IMR-90 (cell line): ENCODE data around the gene ANKFN1. TPM values are rescaled to one million over a fixed set of nuclear protein-coding genes. Genes with fewer than 3 reads are reported as not detected.

Experiments
- ATAC-seq: fragments of 200-7000 bp; cut with Tn5 transposase; 2 replicates; pipeline ENCODE4 v1.9.1; 2020; ENCODE audit warnings: low read depth, mild to moderate bottlenecking, moderate library complexity
- BruUV-seq: library from RNA; stranded (reverse); fragments of 400-500 nt; replicated peaks from 2 replicates; lab custom pipeline; 2021; lab: Mats Ljungman, UMichigan
- CTCF ChIA-PET: fragments of 300-600 bp; formaldehyde crosslinking; extraction: SDS; loops from one replicate; lab custom pipeline; 2021; ENCODE audit warnings: antibody characterized with exemption; lab: Yijun Ruan, JAX
- POLR2A ChIA-PET: fragments of 300-600 bp; sonication (Branson Sonifier 250); formaldehyde crosslinking; loops from one replicate; lab custom pipeline; 2022; ENCODE audit warnings: antibody characterized with exemption; ENCODE audit not compliant: unreplicated experiment; lab: Charles Lee
- DNase-seq: peaks from one replicate; pipeline ENCODE4 v3.0.0; 2013
- H2AFZ ChIP-seq: replicated peaks from 2 replicates; pipeline ENCODE3; 2013; ENCODE audit warnings: low read length, mild to moderate bottlenecking; ENCODE audit not compliant: poor library complexity
- H2AK5ac ChIP-seq: 2 replicates; pipeline ENCODE4 v1.6.1; 2013; ENCODE audit warnings: low read depth, low read length, inconsistent platforms
- H2AK9ac ChIP-seq: replicated peaks from 2 replicates; pipeline ENCODE3; 2013; ENCODE audit warnings: mild to moderate bottlenecking, low read depth, low read length, moderate library complexity; ENCODE audit not compliant: poor library complexity
- H2BK120ac ChIP-seq: 2 replicates; pipeline ENCODE4 v1.6.1; 2013; ENCODE audit warnings: low read depth, low read length, inconsistent platforms
- H2BK15ac ChIP-seq: 3 replicates; pipeline ENCODE4 v1.6.1; 2013; ENCODE audit warnings: low read depth, low read length, inconsistent platforms
- H2BK20ac ChIP-seq: 2 replicates; pipeline ENCODE4 v1.6.1; 2013; ENCODE audit warnings: low read depth, mild to moderate bottlenecking, inconsistent platforms, low read length, moderate library complexity
- H2BK5ac ChIP-seq: 2 replicates; pipeline ENCODE4 v1.6.1; 2013; ENCODE audit warnings: mild to moderate bottlenecking, low read depth, low read length, inconsistent platforms; ENCODE audit not compliant: poor library complexity, severe bottlenecking
- H3K14ac ChIP-seq: replicated peaks from 2 replicates; pipeline ENCODE4 v1.6.1; 2013; ENCODE audit warnings: low read depth, low read length, inconsistent platforms
- H3K18ac ChIP-seq: 2 replicates; pipeline ENCODE4 v1.6.1; 2013; ENCODE audit warnings: low read depth, low read length, control low read depth
- H3K23ac ChIP-seq: 2 replicates; pipeline ENCODE4 v1.6.1; 2013; ENCODE audit warnings: low read depth, low read length, inconsistent platforms
- H3K27ac ChIP-seq: 2 replicates; pipeline ENCODE4 v1.5.1; 2013; ENCODE audit warnings: mild to moderate bottlenecking, control low read depth, low read length; ENCODE audit not compliant: insufficient read depth
- H3K27me3 ChIP-seq: 2 replicates; pipeline ENCODE4 v1.6.1; 2013; ENCODE audit warnings: low read length; ENCODE audit not compliant: control insufficient read depth, insufficient read depth
- H3K36me3 ChIP-seq: 2 replicates; pipeline ENCODE4 v1.6.1; 2013; ENCODE audit warnings: low read length, mixed read lengths; ENCODE audit not compliant: control insufficient read depth, insufficient read depth
- H3K4ac ChIP-seq: 2 replicates; pipeline ENCODE4 v1.6.1; 2013; ENCODE audit warnings: low read depth, low read length, inconsistent platforms
- H3K4me1 ChIP-seq: 2 replicates; pipeline ENCODE4 v1.6.1; 2013; ENCODE audit warnings: low read length, mixed read lengths; ENCODE audit not compliant: control insufficient read depth, insufficient read depth
- H3K4me2 ChIP-seq: 2 replicates; pipeline ENCODE4 v1.6.1; 2013; ENCODE audit warnings: low read depth, mild to moderate bottlenecking, control low read depth, low read length, moderate library complexity
- H3K4me3 ChIP-seq: 2 replicates; pipeline ENCODE4 v1.5.1; 2013; ENCODE audit warnings: low read depth, mild to moderate bottlenecking, control low read depth, low read length, moderate library complexity; ENCODE audit not compliant: insufficient read depth
- H3K56ac ChIP-seq: 2 replicates; pipeline ENCODE4 v1.6.1; 2013; ENCODE audit warnings: low read length, inconsistent platforms; ENCODE audit not compliant: insufficient read depth; ENCODE audit errors: extremely low read depth
- H3K79me1 ChIP-seq, 2 experiments: 2 replicates each; pipeline ENCODE4 v1.6.1; 2013; ENCODE audit warnings: low read length in 2 of 2, inconsistent platforms in 1 of 2, low read depth in 1 of 2
- H3K9ac ChIP-seq: 2 replicates; pipeline ENCODE4 v1.6.1; 2013; ENCODE audit warnings: low read depth, low read length, control low read depth
- H3K9me1 ChIP-seq: 2 replicates; pipeline ENCODE4 v1.6.1; 2013; ENCODE audit warnings: low read length, inconsistent platforms; ENCODE audit not compliant: insufficient read depth
- H3K9me3 ChIP-seq: 2 replicates; pipeline ENCODE4 v1.6.1; 2013; ENCODE audit warnings: low read length; ENCODE audit not compliant: control insufficient read depth, insufficient read depth
- H4K20me1 ChIP-seq: 2 replicates; pipeline ENCODE4 v1.6.1; 2013; ENCODE audit warnings: low read length, inconsistent platforms; ENCODE audit not compliant: insufficient read depth
- H4K5ac ChIP-seq: 2 replicates; pipeline ENCODE4 v1.6.1; 2013; ENCODE audit warnings: mild to moderate bottlenecking, low read depth, low read length, control low read depth
- H4K8ac ChIP-seq, 2 experiments: 2 replicates each; pipeline ENCODE4 v1.6.1; 2013; ENCODE audit warnings: low read depth in 2 of 2, low read length in 2 of 2, control low read depth in 1 of 2, inconsistent platforms in 1 of 2
- H4K91ac ChIP-seq: 2 replicates; pipeline ENCODE4 v1.6.1; 2013; ENCODE audit warnings: low read depth, low read length, inconsistent platforms; ENCODE audit not compliant: insufficient read depth
- BHLHE40 ChIP-seq: fragments of 150-350 bp; IDR thresholded peaks from 2 replicates; pipeline ENCODE4 v1.6.1; 2016; ENCODE audit warnings: mild to moderate bottlenecking, low read depth, low read length
- CEBPB ChIP-seq: IDR thresholded peaks from 2 replicates; pipeline ENCODE4 v1.6.1; 2012; ENCODE audit warnings: low read depth, low read length, improper control_type of control experiment
- CHD1 ChIP-seq: IDR thresholded peaks from 2 replicates; pipeline ENCODE4 v1.6.1; 2012; ENCODE audit warnings: low read depth, low read length, improper control_type of control experiment
- CTCF ChIP-seq: conservative IDR thresholded peaks from 2 replicates; pipeline ENCODE4 v1.5.1; 2012; ENCODE audit warnings: mild to moderate bottlenecking, low read depth, low read length, improper control_type of control experiment
- FOS ChIP-seq: fragments of 150-350 bp; IDR thresholded peaks from 2 replicates; pipeline ENCODE4 v1.6.1; 2016; ENCODE audit warnings: low read depth, low read length
- MAZ ChIP-seq: IDR thresholded peaks from 2 replicates; pipeline ENCODE4 v1.6.1; 2012; ENCODE audit warnings: low read depth, mild to moderate bottlenecking, low read length, improper control_type of control experiment, moderate library complexity, borderline replicate concordance
- MXI1 ChIP-seq: IDR thresholded peaks from 2 replicates; pipeline ENCODE4 v1.6.1; 2012; ENCODE audit warnings: low read depth, mild to moderate bottlenecking, low read length, moderate library complexity, borderline replicate concordance
- NFE2L2 ChIP-seq: fragments of 150-350 bp; IDR thresholded peaks from 2 replicates; pipeline ENCODE4 v1.6.1; 2016; ENCODE audit warnings: low read depth, mild to moderate bottlenecking, low read length
- POLR2A ChIP-seq: IDR thresholded peaks from 2 replicates; pipeline ENCODE4 v1.6.1; 2012; ENCODE audit warnings: mild to moderate bottlenecking, low read depth, low read length
- RCOR1 ChIP-seq: IDR thresholded peaks from 2 replicates; pipeline ENCODE4 v1.6.1; 2012; ENCODE audit warnings: mild to moderate bottlenecking, low read length, improper control_type of control experiment; ENCODE audit not compliant: insufficient replicate concordance
- RFX5 ChIP-seq: IDR thresholded peaks from 2 replicates; pipeline ENCODE4 v1.8.0; 2012; ENCODE audit warnings: low read depth, mild to moderate bottlenecking, low read length, moderate library complexity
- SMC3 ChIP-seq: fragments of 150-350 bp; IDR thresholded peaks from 2 replicates; pipeline ENCODE4 v1.6.1; 2016; ENCODE audit warnings: low read depth, mild to moderate bottlenecking, antibody characterized with exemption, low read length, moderate library complexity
- WGBS, 2 experiments: methylation state at CpG; one replicate each; pipeline versions ENCODE4 v1.1.5 to v1.1.7; 2013; ENCODE audit warnings: missing lambda C conversion rate in 2 of 2; ENCODE audit not compliant: insufficient read length in 1 of 2; ENCODE audit errors: extremely low coverage in 2 of 2; 5-methylcytosine and 5-hydroxymethylcytosine counted together
- dilution Hi-C: fragments of 300-500 bp; cut with HindIII; formaldehyde crosslinking; loops from one replicate; pipeline ENCODE4 v1.14.3; 2018; ENCODE audit warnings: low sequenced_read_pairs; ENCODE audit not compliant: unreplicated experiment
- in situ Hi-C: fragments of 300-500 bp; cut with MboI; formaldehyde crosslinking; loops from 3 replicates; pipeline ENCODE4 v1.14.3; 2019; ENCODE audit warnings: low sequenced_read_pairs, inconsistent platforms, mixed read lengths
- intact Hi-C: fragments of 100-400 bp; cut with micrococcal nuclease; formaldehyde crosslinking; loops from 2 replicates; pipeline ENCODE4 v1.10.0; 2022
- polyA plus RNA-seq, 3 experiments: library from polyadenylated mRNA; depleted of rRNA; stranded (reverse); fragments of >200 nt; gene quantifications; 2 replicates each; pipeline ENCODE4 v1.2.3, GENCODE V29; 2012; ENCODE audit warnings: low replicate concordance in 1 of 3
- total RNA-seq: library from RNA; depleted of rRNA; stranded (reverse); fragments of >200 nt; gene quantifications from 2 replicates; pipeline ENCODE4 v1.2.3, GENCODE V29; 2012
- TF ChIP-seq, protein P1 (sequence below): fragments of 150-350 bp; IDR thresholded peaks from 2 replicates; pipeline ENCODE4 v1.6.1; 2016; ENCODE audit warnings: low read depth, mild to moderate bottlenecking, low read length, moderate library complexity, borderline replicate concordance

The ANKFN1 gene
- total and polyA plus RNA-seq, 2 of the 4 experiments (the other 2 are of a cell fraction), result not detected

- CTCF ChIA-PET, result no interaction called here
Observed at GRCh38 chr17:56347639-56348038, 194.4 kb downstream of the ANKFN1 start.

More at GRCh38 chr17:56347639-56348038, 194.4 kb downstream of the ANKFN1 start:
- Histone ChIP-seq H2AFZ (no peak overlapping the region), H4K91ac (no peak overlapping the region), H2BK5ac (no peak overlapping the region), H4K20me1 (no peaks in the 10 kb centered on the region), H3K56ac (no peak overlapping the region), H3K9me1 (no peaks in the 10 kb centered on the region), H2AK9ac (no peak overlapping the region), H2AK5ac (no peak overlapping the region), H3K4me2 (no peak overlapping the region), H4K8ac (no peak overlapping the region), H3K27ac (no peak overlapping the region), H3K4me1 (no peaks in the 10 kb centered on the region), H3K23ac (no peak overlapping the region), H2BK120ac (no peak overlapping the region), H3K79me1 (no peaks in the 10 kb centered on the region), H3K27me3 (no peaks in the 10 kb centered on the region), H3K36me3 (no peaks in the 10 kb centered on the region), H3K4ac (no peak overlapping the region), H3K9me3 (no peaks in the 10 kb centered on the region), H3K9ac (no peak overlapping the region), H2BK15ac (no peak overlapping the region), H4K5ac (no peak overlapping the region), H3K4me3 (no peak overlapping the region), H3K18ac (no peak overlapping the region), H3K14ac (no peak overlapping the region), H2BK20ac (no peak overlapping the region)
- POLR2A ChIA-PET, result no interaction called here
- in situ Hi-C loops, result no loop called here
- TF ChIP-seq FOS, result no peak
- TF ChIP-seq CTCF, result no peak
- no peak for TF ChIP-seq RCOR1
- TF ChIP-seq CEBPB, result no peak
- no peak for TF ChIP-seq MAZ
- no peak for TF ChIP-seq POLR2A
- TF ChIP-seq BHLHE40, result no peak
- TF ChIP-seq CHD1, result no peak
- TF ChIP-seq NFE2L2, result no peak
- TF ChIP-seq, protein P1, sequence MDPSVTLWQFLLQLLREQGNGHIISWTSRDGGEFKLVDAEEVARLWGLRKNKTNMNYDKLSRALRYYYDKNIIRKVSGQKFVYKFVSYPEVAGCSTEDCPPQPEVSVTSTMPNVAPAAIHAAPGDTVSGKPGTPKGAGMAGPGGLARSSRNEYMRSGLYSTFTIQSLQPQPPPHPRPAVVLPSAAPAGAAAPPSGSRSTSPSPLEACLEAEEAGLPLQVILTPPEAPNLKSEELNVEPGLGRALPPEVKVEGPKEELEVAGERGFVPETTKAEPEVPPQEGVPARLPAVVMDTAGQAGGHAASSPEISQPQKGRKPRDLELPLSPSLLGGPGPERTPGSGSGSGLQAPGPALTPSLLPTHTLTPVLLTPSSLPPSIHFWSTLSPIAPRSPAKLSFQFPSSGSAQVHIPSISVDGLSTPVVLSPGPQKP, result no peak
- TF ChIP-seq RFX5, result no peak
- TF ChIP-seq SMC3, result no peak
- TF ChIP-seq MXI1, result no peak
- ATAC-seq, result no peak
- intact Hi-C loops, result no loop called here
- BruUV-seq, result no TSS peak
- WGBS, 2 experiments, result no CpG with 5 or more reads among the region's 1 CpG
- dilution Hi-C loops, result no loop called here
- DNase-seq, result no peak
